ENCODE data around the gene RBPJ.

Gene RBPJ

DNA sequence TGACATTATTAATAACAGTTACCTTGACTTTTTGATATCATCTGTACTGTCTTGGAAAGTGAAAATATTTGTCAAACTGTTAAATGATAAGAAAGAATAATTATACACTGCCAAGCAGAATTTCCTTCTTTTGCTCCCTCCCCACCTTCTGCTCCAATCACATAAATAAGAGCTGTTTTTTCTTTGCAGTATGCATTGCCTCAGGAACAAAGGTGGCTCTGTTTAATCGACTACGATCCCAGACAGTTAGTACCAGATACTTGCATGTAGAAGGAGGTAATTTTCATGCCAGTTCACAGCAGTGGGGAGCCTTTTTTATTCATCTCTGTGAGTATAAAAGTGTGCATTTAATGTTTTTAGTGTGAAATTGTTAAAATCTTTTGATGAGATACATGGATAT, 103.3 kb downstream of the RBPJ start:
- no peak for DNase-seq

DNA sequence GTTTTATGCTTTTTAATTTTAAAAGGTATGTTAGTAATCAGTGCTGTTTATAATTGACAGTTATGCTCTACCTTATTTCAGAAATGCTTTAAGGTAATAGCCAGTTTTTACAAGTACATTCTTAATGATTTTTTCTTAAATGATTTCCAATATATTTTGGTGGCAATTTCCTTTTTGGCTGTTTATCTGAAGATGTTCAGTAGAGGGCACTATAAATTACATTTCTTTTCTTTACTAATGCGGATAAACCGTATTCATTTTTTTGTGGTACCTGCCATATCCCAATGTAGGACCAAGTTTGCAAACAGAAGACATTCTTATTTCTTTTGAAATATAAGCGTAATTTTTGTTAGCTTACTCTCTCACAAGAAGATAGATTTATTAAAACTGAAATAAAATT, 104.0 kb downstream of the RBPJ start:
- DNase-seq, result no peak

DNA sequence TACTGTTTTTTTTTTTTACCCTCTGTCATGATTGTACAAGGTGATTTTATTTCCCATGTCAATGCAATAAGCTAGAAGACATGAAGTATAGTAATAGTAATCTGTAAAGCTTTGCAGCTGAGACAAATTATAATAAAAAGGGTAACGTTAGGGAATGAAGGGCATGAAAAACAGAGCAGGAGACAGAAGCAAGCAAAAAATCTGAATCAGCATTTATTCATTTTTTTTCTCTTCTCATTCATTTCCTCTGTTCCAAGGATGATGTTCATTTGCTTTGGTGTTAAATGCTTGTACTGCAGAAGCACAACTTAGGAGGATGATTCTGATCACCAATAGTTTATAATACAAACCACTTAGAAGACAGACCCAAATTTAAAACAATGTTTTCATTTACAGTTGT, 105.1 kb downstream of the RBPJ start:
- no peak for DNase-seq

DNA sequence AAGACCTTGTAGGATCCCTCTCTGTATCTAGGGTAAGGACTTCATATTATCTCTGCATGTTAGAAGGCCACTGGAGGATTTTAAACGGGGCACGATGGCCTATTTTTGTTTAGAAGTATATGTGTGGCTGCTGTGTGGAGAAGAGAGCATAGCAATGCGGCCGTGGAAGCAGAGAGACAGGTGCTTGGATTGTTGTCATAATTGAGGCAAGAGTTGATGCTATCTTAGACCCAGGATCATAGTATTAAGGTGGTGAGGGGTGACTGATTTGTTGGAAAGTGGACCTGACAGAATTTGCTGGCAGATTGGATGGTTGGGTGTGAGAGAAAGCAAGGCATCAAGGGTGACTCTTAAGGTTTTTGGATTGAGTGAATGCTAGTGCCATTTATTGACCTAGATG, 106.1 kb downstream of the RBPJ start:
- no peak for DNase-seq

DNA sequence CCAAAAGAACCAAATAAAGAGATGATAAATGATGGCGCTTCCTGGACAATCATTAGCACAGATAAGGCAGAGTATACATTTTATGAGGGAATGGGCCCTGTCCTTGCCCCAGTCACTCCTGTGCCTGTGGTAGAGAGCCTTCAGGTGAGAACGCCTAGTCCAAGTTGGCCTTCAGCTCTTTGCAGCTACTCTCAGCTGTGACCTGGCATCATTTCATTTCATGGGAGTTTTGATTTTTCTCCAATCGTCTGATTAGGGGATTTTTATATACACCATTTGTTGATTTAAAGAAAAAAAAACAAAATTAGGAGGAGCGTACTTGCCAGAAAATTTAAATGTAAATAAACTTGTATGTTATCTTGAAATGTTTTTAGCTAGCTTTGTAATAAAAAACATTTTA, 109.1 kb downstream of the RBPJ start:
- no peak for DNase-seq

DNA sequence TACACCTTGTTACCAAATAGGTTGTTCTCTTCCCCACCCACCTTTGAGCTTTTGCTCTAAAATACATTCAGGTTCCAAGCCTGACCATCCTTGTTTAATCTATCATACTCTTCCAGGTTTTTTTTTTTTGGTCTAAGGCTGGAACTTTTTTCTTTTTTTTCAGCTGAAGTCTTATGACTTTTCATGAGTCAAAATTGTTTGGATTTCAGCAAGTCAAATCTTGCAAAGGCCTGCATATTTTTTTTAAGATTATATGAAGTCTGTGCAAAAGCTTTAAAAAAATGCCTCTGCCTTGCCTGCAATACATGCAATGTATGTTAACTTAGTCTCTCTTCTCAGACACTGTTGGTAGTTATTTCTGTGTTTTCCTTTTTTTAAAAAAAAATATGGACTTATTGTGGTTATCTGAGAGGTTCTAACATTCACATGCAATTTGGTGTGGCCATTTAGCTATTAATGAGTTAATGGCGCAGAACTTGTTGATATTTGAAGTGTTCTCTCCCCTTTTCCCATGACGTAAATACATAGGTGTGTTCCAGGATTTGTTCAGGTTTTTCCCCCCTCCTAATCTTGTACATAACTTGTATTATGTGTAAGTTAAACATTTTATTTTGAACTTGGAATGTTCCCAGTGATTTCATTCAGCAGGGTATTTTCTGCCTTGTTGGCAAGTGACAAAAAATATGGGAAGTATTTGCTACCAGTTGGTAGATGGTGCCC, 110.8 kb downstream of the RBPJ start:
- no peak for DNase-seq

DNA sequence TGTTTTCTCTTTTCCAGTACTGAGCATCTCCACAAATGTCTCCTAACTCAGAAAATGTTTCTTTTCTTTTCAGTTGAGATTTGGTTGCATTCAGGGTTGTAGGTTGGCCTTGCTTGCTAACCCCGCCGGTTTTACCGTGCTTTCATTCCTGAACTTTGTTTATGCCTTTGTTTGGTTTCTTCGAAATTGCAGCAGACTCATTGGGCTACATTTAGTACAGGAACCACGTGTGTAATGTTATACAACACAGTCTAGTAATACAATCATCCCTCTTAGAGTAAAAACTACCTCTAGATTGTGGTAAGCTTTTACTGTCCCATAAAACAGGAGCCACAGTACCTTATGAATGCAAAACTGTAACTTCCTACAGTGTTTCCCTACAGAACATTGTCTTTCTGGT, 111.6 kb downstream of the RBPJ start:
- DNase-seq, result no peak

DNA sequence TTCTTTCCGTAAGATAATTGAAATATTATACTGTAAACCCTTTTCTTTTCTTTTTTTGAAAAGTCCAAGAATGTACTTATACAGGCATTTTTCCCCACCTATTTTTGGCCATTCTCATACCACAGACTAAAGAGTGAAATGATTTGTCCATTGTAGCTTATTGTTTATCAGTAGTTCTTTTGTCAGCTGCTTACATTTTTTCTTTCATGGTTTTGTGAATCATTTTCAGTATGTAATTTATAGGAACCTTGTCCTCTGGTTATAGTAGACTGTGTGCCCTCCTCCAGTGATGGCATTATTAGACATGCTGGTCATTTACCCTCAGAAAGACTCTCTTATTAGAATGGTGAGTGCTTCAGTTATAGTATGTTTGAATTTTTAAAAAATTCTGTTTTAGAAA, 112.7 kb downstream of the RBPJ start:
- no peak for DNase-seq

DNA sequence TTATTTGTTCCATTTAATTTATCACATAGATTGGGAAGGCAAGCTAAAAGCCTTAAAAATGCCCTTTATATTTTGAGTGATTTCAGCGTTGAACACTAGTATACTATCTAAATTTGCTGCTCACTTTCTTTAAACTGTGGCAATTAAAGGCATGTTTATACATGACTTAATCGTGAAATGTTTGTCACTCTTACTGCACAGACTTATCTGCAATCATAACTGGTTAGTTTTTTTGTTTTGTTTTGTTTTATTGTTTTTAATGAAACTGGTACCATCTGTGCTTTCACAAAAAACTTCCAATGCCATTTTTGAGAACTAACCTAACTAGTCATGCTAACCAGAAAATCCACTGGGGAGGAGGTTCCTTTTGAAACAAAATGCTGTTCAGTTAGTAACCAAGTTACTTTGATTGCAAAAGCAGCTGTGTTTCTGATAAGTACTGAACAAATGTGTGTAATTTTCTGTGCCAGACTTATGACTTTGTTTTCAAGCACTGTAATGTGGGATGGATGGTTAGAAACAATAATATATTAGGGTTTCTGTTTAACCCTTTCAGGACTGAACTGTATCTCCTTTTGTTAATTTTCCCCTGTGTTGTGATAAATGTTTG, 113.3 kb downstream of the RBPJ start:
- DNase-seq, result no peak

DNA sequence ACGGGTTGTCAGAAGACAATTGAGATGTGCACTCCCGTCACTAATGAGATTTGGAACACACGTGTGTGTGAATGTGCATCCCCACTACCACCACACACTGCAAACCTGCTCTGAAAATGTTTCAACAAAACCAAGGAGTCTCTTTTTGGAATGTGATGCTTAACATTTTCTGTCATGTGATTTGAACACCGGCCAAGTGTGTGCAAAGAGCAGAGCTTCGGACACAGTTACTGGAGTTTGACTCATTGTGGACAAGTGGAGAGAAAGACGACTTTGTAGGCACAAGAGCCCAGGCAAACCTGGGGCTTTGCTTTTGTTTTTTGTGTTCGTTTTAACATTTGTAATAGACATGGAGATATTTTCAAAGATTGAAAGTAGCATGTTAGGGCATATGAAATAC, 120.3 kb downstream of the RBPJ start:
- DNase-seq, result no peak

DNA sequence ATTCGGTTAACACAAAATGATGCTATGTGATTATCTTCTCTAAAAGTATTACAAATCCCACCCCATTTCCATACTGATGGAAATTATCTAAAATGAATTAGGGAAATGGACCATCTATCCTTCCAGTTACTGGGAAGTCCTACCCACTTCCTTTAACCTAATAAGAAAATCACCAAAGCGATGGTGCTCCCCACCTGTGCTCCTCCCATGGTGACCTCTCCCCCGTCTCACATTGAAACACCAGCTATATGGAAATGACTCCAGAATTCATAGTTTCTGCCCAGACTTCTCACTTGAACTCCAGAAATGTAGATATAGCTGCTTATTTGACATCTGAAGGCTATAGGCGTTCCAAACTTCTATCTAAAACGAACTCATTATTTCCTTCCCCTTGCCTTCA, 121.0 kb downstream of the RBPJ start:
- no peak for DNase-seq

DNA sequence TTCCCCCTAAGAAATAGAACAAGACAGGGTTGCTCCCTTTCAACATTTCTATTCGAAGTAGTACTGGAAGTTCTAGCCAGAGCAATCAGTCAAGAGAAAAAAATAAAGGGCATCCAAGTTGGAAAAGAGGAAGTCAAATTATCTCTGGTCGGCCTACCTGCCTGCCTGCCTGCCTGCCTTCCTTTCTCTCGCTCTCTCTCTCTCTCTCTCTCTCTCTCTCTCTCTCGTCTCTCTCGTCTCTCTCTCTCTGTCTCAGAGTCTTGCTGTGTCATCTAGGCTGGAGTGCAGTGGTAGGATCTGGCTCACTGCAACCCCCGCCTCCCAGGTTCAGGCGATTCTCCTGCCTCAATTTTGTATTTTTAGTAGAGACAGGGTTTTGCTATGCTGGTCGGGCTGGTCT, 126.6 kb downstream of the RBPJ start:
- DNase-seq, result no peak

DNA sequence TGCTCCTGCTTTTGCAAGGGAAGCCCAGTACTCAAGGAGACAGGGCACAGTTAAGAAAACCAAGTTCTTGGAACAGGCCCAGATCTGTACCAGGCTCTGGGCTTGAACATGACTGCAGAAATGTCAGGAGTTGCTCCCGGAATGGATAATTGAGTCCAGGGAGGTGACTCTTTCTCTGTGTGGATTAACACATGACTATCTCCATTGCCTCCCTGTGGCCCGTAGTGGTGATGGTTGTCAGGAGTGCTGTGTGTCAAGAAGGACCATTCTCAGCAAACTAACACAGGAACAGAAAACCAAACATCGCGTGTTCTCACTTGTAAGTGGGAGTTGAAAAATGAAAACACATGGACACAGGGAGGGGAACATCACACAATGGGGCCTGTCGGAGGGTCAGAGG, 129.6 kb downstream of the RBPJ start:
- DNase-seq, result no peak

DNA sequence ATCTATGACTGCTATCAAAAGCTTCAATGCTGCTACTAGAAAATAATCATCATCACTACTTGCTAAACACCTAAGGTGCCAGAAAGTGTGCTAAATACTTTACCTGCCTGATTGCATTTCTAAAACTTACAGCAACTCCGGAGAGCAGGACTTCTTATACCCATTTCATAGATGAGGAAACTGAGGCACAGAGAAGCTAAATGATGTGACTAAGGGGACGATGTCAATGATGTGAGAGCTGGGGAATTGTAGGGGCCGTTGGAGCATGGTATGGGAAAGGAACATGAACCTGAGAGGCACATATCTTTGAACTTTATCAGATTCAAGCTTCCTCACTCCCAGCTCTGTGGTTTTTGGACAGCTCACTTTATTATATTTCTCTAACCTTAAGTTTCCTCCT, 130.8 kb downstream of the RBPJ start:
- no peak for DNase-seq

DNA sequence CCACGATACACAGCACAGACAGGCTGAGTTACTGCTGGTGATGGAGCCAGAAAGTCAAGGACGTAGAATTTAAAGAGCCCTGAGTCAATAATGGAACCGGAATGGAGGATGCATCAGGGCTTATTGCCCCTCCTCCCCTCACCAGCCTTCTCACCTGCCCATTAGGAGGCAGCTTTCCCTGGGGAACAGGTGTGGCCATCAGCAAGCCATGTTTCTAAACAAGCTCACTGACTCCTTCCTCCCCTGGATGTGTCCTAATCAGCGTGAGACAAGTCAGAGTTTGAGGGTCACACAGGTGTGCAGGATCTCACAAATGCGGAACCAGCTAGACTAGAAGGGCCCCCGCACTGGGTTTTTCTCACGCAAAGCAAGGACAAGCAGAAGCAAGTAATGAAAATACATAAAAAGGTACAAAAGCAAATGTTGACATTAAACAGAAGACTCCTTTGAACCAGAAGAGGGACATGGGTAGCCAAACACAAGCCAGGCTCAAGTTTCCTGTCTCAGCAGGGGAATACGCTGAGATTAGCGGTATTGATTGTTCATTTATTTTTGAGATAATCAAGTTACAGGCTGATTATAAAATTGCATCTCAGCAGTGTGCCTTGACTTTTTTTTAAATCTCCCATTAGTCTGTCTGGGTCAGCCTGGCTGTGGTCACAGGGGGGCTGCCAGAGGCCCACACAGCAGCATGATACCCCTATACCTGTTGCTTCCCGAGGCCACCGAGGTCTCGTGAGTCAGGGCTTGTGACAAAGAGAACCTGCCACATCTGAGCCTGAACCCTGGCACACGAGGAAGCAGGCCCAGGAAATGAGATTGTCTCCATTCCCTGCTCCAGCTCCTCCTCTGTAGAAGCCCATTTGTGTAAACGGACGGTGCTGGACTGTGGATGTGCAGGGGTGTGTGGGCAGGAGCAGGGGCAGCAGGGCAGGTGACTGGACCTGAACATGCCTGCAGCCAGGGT, 132.0 kb downstream of the RBPJ start:
- no peak for DNase-seq

DNA sequence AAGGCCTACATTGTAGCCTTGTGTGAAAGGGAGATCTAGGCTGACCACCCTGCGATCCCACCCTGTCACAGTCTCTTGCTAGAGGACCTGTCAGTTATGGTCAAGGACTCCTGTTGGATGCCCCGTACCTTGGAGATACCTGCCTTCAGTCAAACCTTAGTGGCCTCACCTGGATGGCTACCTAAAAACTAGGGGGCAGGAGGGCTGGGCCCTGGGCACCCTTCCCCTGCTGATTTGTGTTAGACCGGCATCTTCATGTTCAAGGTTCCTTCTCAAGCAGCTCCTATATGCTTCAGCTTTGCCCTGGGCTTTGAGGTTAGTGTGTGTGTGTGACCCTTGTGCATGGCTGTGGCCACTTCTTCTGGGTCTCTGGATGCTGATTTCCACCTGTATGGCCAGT, 134.1 kb downstream of the RBPJ start:
- DNase-seq, result no peak

DNA sequence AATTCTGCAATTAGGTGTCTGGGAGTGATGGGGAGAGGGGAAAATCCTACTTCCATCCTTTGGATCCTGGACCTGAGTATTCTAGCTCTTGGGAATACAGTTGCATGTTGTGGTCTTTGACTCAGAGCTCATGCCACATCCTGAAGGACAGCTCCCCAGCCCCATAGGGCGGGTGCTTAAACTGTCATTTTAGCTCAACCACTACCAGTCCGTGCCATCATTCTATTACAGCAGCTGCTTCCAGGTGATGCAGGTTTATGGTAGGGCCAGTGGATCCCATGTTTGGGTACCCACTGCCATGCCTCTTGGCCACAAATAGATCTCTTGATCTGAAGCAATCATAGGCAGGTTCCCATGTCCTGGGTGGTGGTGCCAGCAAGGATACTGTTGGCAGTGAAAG, 134.8 kb downstream of the RBPJ start:
- no peak for DNase-seq

DNA sequence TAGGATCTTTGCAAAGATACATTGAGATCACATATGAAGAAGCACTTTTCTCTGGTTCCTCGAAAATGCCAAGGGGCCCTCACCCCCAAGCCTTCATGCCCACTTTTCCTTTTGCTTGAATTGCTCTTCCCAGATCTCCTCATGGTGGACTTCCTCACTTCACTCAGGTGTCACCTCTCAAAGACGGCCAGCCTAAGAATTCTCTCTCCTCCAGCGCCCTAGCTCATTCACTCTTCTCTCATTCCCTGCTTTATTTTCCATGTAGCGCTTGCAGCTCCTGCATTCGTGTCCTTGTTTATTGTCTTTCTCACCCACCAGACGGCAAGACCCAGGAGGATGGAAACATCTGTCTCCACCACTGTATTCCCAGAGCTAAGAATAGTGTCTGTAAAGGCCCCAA, 136.6 kb downstream of the RBPJ start:
- DNase-seq, result no peak

DNA sequence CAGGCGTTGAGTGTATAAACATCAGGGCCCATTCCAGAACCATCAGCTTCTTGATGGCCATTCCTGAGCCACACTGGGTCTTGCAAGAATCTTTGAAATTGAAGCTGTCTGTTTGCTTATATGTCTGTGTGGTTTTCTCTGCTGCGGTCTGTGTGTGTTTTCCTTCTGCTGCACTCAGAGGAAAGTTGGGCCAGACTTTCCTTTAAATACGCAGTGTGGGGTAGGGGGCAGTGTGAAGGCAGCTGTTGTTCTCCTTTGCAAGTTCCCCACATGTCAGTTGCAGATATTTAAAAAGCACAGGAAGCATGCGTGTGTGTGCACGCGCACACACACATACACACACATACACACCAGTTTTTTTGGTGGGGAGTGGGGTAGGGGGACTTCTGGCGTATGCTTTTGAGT, 137.3 kb downstream of the RBPJ start:
- no peak for DNase-seq

DNA sequence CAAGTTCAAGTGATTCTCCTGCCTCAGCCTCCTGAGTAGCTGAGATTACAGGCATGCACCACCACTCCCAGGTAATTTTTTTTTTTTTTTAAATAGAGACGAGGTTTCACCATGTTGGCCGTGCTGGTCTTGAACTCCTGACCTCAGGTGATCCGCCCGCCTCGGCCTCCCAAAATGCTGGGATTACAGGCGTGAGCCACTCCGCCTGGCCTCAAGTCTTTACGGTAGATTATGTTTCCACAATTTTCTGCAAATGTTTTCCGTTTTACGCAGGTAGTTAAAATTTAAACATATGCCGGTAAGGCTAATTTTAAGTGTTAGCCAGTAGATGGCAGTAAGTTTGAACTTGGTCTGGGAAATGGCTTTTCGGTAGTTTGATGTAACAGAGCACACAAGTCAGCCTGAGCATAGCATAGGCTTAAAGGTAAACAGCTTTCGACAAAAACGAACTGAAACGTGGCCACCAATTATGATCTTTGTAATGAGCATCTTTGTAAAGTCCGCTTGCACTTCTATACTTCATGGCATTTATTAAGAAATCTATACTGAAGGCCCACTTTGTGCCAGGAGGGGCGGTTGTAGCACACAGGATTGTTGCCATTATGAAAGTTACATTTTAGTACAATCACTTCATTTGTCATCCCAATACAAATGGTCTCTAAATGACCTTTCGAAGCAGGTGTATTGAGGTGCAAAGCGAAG, 138.4 kb downstream of the RBPJ start:
- peak; percentile 51 for DNase-seq

DNA sequence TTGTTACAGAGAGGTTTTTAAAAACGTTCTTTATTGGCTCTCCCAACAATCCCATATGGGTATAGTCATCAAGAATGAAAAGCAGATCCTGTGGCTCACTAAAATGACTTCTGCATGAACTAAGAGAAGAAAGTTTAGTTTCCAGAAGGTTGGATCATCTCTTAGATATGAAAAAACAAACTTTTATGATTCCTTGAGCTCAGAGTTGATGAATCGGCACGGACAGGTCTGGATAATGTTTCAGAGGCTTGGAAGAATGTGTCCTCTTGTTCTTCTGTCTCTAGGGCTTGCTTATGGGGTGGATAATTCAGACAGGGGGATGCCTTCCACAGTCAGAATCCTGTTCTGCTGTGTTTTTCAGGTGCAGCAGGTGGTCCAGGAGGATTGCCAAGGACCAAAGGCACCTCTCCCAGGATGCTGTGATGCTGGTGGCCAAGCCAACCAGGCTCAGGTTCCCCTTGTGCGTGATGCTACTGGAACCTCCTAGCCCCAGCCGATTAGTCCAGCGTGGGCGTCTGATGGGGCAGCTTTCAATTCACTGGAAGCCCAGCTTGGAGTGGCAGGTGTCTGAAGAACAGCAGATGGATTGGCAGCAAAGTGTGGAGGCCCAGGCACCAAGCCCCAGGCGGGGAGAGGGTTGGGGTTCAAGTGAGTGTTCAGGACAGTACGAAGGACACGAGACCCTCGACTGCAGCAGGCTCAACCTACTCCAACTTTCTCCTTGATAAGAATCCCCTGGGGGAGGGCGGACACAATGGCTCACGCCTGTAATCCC, 139.1 kb downstream of the RBPJ start:
- DNase-seq, result no peak

DNA sequence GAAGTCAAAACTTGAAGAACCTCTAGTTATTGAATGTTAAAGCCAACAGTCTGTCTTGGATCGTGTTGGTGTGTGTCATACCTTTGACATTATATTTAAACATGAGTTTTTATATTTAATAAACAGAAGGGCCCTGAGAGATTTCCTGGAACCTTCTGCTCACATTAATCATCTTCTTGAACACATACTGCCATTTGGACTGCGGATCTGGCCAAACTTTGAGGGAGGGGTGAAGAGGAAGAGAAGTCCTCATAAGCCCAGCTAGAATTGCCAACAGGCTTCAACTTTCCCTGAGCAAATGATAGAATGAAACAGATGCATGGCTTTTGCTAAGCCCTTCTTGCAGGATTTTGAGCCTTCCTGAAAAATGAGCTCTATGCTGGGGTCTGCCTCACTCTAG, 142.1 kb downstream of the RBPJ start:
- no peak for DNase-seq

DNA sequence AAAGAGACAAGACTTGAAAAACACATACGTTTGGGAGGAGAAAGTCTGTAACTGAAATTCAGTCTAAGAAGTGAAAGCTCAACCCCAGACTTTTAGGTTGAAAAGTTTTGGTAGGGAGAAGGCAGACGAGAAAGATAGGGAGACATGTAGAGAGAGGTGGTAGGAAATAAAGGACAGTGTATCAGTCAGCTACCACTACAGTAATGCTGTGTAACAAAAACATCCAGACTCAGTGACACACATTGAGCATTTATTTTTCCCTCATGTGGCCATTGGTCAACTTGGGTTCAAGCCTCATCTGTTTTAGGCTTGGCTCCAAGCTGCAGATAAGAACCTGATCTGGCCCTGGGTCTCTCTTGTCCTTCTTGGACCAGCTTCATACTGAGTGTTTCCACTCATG, 142.6 kb downstream of the RBPJ start:
- DNase-seq, result no peak
